Urinary bladder (tissue), 4 donors: ENCODE measurements around the gene MCC. TPM values are rescaled to one million over a fixed set of nuclear protein-coding genes. Genes with fewer than 3 reads are reported as not detected.

Source experiments
- DNase-seq: peaks from one replicate; pipeline ENCODE4 v3.0.0-alpha.2; 2015; ENCODE audit errors: extremely low spot score
- H3K27ac ChIP-seq: one replicate; pipeline ENCODE4 v1.5.1; 2013; ENCODE audit warnings: low read depth, mild to moderate bottlenecking, moderate library complexity
- H3K36me3 ChIP-seq: one replicate; pipeline ENCODE4 v1.6.1; 2013; ENCODE audit warnings: mild to moderate bottlenecking, moderate library complexity; ENCODE audit not compliant: insufficient read depth
- H3K4me1 ChIP-seq: one replicate; pipeline ENCODE4 v1.6.1; 2013; ENCODE audit warnings: mild to moderate bottlenecking, moderate library complexity; ENCODE audit not compliant: insufficient read depth
- H3K4me3 ChIP-seq: one replicate; pipeline ENCODE4 v1.5.1; 2013; ENCODE audit warnings: low read depth, low read length
- WGBS: extraction: QIAGEN DNeasy Blood & Tissue Kit; methylation state at CpG from one replicate; pipeline ENCODE4 v1.1.7; 2013; 5-methylcytosine and 5-hydroxymethylcytosine counted together
- polyA plus RNA-seq: library from polyadenylated mRNA; stranded (reverse); fragments of 200-250 nt; gene quantifications from one replicate; pipeline ENCODE4 v1.2.3, GENCODE V29; 2013
- total RNA-seq: library from RNA; depleted of rRNA; stranded (reverse); fragments of >200 nt; gene quantifications from one replicate; pipeline ENCODE4 v1.2.3, GENCODE V29; 2014
- donor health status: healthy with polysubstance abuse.
- donor health status: healthy.

The MCC gene
- total and polyA plus RNA-seq, 2 donors: 17.2 to 60.7 TPM

DNA sequence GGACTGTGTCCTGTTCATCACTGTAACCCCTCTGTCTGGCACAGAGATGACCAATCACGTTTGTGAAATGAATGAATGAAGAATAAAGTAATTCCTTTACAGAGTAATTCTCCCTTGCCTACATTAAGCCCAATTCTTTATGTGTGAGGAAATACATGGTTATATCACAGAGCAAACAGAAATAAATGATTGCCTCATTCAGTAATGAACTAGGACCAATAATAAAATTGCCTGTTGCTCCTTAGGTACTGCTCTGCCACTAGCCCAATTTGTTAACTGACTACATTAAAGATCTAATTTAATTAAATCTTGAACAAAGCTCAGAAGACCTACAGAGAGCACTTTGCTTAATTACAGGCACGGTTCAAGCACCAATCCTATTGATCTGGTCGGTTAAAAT lies 389.9 kb downstream of the MCC start:
- H3K4me1 ChIP-seq: no peaks in the 10 kb centered on the region
- no peak for DNase-seq
- 66% methylated on average over 3 of the region's 3 CpGs for WGBS
- no peak overlapping the region for H3K27ac ChIP-seq
- H3K4me3 ChIP-seq: no peak overlapping the region
- peaks cover 3% of the 10 kb centered on the region for H3K36me3 ChIP-seq

DNA sequence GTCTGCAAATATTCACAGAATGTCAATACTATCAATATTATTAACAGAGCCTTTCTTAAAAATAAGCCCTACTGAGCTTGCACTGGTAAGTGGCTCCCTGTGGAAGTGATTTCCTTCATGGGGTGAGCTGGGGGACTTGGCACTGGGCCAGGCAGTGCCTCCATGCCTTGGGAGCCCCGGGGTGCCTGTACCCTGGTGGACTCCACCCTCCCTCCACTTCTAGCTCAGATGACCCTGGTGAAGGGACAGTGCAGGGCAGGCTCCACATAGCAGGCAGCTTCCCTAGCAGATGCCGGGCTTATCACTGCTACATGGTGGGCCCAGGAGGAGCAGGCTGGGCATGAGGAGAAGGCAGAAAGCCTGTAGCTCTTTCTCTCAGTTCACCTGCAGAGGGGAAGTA lies 392.4 kb downstream of the MCC start:
- Histone ChIP-seq H3K4me1 (no peaks in the 10 kb centered on the region), H3K4me3 (no peak overlapping the region), H3K27ac (no peak overlapping the region), H3K36me3 (no peaks in the 10 kb centered on the region)
- WGBS: 85% methylated on average over 2 of the region's 2 CpGs
- DNase-seq: no peak

DNA sequence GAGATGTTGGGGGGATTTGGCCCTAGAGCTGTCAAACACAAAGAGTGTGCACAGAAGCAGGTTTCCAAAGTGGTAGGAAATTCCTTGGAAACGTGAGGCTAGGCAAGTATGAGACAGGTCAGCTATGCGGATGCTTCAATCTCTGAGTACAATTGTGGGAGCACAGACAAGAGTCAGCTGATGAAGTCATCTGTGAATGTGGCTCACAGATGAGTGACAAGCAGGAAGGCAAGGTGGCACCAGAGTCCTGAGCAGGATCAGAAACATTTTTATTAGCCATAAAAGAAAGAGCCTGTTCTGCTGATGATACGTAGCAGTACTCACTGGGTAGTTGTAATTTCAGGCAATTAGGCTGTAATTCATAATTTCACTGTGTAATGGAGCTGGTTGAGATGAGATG lies 394.7 kb downstream of the MCC start:
- 88% methylated on average over 3 of the region's 3 CpGs for WGBS

DNA sequence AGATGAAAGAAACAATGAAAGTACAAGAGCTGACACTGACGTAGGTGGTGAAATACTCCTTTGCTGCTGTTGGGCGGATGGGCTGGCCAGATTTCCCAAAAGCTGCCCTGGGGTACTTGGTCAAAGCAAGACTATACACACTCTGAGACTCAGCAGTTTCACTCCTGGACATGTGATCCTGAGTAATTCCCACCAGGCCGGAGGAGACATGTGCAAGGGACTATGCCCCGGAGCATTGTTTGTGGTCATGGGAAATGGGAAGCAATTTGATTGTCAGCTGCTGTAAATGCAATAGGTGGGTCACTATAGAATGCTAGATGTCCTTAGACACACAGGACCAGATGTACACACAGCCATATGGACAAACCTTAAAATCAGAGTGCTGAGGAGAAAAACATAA lies 395.6 kb downstream of the MCC start:
- Histone ChIP-seq H3K36me3 (no peaks in the 10 kb centered on the region), H3K27ac (no peak overlapping the region), H3K4me1 (no peaks in the 10 kb centered on the region), H3K4me3 (no peak overlapping the region)
- no peak for DNase-seq
- 64% methylated on average over 4 of the region's 4 CpGs for WGBS

More for the DNA sequence above, 394.7 kb downstream of the MCC start:
- no peaks in the 10 kb centered on the region for H3K4me1 ChIP-seq
- no peak overlapping the region for H3K4me3 ChIP-seq
- no peak overlapping the region for H3K27ac ChIP-seq
- no peak for DNase-seq
- H3K36me3 ChIP-seq: no peaks in the 10 kb centered on the region

DNA sequence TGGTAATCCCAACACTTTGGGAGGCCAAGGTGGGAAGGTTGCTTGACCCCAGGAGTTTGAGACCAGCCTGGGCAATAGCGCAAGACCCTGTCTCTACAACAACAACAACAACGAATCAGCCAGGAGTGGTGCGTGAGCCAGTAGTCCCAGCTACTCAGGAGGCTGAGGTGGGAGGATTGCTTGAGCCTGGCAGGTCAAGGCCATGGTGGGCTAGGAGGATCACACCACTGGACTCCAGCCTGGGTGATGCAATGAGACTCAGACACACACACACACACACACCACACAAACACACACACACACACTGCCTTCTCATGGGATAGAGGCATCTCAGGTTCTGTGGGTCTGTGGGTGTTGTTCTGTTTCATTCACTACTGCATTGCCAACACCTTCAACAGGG lies 396.6 kb downstream of the MCC start:
- no peak overlapping the region for H3K27ac ChIP-seq
- no peaks in the 10 kb centered on the region for H3K4me1 ChIP-seq
- DNase-seq: no peak
- no peak overlapping the region for H3K4me3 ChIP-seq
- 98% methylated on average over 3 of the region's 3 CpGs for WGBS
- no peaks in the 10 kb centered on the region for H3K36me3 ChIP-seq

DNA sequence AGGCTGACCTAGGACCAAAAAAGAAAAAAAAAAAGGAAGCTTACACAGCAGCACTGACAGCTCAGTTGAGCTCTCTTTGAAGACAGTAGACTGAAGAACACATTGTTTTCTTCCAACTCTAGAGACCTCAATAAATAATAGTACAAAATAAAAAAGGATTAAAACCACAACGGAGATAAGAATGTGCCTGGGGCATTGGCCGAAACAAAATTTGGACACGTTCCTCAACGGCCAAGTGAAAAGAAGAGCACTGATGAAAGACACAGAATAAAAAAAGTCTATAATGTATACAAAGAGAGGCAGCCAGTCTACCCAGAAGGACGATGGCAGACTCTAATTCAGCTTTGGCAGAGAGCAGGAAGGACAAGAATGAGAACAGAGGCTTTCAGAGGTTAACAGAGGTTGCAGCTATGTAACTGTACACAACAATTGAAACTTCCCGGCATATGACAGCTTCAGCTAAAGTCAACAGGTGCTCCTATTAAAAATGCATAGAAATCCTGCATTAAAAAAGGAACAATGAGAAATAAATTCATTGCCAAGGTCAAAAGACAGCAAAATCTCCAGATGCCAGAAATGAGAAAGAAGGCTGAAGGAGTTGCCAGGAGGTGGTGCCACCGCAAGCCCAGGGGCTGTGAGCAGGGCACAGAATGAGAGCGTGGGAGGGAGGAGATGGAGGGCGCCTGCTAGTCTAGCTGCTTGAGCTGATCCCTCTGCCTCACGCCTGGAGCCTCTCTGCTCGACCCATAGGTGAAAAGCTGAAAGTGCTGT lies 397.7 kb downstream of the MCC start:
- DNase-seq: no peak

DNA sequence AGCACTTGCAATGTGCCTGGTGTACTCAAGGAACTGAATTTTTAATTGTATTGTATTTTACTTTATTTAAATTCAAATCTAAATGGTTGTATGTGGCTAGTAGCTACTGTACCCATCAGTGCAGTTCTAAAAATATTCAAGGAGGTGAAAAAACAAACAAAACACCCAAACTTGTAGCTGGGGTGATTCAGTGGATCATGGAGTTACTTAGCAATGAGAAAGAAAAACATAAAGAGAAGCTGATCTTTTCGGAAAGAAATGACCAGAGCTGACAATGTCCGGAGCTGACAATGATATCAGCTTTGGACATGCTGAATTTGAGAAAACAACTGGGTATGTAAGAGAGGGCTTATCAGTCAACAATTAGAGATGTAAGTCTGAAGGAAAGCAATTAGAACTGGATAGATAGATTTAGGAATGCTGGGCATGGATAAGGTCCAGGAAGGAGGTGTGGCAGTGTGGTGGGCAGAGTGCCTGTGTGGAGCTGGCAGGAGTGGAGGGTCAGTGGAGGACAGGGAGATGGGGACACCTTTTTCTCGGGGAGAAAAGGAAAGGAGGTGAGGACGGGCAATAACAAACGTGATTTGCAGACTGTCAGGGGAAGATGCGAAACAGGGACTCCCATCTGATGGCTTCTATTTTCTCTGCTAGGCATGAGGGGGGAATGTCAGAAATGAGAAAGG lies 398.5 kb downstream of the MCC start:
- Histone ChIP-seq H3K4me1 (no peaks in the 10 kb centered on the region), H3K27ac (no peak overlapping the region), H3K36me3 (peaks cover 3% of the 10 kb centered on the region), H3K4me3 (no peak overlapping the region)
- 52% methylated on average over 6 of the region's 6 CpGs for WGBS
- no peak for DNase-seq

More for the DNA sequence above, 397.7 kb downstream of the MCC start:
- H3K27ac ChIP-seq: no peak overlapping the region
- 40% methylated on average over 11 of the region's 11 CpGs for WGBS
- H3K4me1 ChIP-seq: no peaks in the 10 kb centered on the region
- H3K36me3 ChIP-seq: no peaks in the 10 kb centered on the region
- H3K4me3 ChIP-seq: no peak overlapping the region

DNA sequence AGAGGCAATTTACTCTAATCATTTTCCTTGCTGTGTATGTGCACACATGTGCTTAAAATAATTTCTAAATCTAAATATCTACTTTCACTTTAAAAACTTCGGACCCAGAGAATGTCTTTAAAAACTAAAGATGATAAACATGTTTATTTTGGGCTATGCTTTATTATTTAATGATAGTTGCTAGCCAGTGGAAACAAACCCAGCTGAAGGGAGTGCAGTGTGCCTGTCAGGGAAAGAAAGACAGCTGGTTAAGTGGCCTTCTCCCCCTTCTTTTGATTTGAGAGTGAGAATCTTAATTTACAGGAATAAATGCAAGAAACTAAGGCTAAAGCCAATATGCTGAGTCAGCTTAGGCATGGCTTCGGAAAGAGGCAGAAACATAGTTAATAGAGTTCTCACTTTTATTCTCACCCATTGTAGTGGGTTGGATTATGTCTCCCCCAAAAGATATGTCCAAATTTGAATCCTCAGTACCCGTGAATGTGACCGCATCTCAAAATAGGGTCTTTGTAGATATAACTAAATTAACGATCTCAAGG lies 400.2 kb downstream of the MCC start:
- Histone ChIP-seq H3K4me3 (no peak overlapping the region), H3K4me1 (no peaks in the 10 kb centered on the region), H3K36me3 (peaks cover 3% of the 10 kb centered on the region), H3K27ac (no peak overlapping the region)
- 75% methylated on average over 5 of the region's 5 CpGs for WGBS
- DNase-seq: no peak

DNA sequence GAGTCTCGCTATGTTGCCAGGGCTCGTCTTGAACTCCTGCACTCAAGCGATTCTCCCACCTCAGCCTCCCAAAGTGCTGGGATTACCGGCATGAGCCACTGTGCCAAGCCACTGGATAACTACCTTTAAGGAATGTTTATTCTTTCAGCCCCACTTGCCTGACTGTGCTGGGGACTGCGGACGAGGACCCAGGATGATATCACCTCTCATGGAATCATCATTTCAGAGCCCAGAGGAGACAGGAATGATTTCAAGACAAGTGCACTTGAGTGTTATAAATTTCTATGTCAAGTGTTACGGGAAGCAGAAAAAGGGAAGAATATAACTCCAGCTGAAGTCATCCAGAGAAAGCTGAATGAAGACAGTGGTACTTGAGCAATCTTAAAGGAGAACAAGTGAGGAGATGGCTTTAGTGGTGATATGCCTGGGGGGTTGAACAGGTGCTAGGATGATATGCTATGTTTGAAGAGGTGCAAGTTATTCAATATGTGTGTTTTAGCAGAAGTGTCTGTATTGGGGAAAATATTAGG lies 402.3 kb downstream of the MCC start:
- Histone ChIP-seq H3K27ac (no peak overlapping the region), H3K4me1 (no peaks in the 10 kb centered on the region), H3K4me3 (no peak overlapping the region), H3K36me3 (peaks cover 3% of the 10 kb centered on the region)
- DNase-seq: no peak
- WGBS: 92% methylated on average over 7 of the region's 7 CpGs

DNA sequence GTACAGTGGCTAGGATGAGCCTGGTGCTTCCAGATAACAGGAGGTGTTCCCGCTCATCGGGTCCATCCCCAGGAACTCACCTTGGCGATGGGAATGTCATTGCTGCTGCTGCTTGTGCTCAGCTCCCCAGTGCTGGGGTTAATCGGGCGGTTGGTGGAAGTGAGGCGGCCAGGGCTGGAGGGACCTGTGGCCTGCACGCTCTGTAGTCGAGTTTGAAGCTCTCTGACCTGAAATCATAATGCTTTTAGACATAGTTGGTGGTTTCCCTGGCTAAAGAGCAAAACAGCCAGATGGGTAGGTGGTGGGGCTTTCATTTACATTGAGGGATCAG lies 403.2 kb downstream of the MCC start:
- no peak for DNase-seq
- 89% methylated on average over 8 of the region's 8 CpGs for WGBS
- no peak overlapping the region for H3K27ac ChIP-seq
- H3K36me3 ChIP-seq: peaks cover 3% of the 10 kb centered on the region
- no peak overlapping the region for H3K4me3 ChIP-seq
- H3K4me1 ChIP-seq: no peaks in the 10 kb centered on the region

DNA sequence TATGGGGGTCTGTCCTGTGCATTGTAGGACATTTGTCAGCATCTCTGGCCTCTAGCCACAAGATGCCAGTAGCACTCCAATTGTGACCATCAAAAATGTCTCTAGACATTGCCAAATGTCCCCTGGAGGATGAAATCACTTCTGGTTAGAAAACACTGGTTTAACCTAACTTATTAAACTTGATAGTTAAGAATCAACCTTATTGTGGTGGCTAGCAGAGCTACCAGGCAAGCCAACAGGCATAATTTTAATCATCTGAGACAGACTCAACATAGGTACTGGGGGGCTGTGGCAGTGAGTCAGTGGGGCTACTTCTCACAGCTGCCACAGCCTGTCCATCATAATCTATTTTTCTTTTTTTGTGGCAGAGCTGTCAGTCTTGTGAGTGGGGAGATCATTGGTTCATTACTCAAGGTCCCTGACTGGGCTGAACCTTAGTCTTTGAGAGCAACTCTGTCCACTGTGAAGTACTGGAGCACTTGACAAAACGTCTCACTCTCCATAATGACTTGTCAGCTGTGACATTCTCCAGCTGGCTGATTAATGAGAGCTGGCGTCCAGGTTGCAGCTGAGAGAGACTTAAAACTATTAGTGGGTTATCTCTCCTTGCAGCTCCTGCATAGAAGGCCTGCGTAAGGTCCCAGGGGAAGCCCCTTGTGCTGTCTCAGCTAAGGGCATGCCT lies 403.7 kb downstream of the MCC start:
- WGBS: 67% methylated on average over 3 of the region's 3 CpGs
- Histone ChIP-seq H3K27ac (no peak overlapping the region), H3K4me3 (no peak overlapping the region), H3K36me3 (peaks cover 3% of the 10 kb centered on the region), H3K4me1 (no peaks in the 10 kb centered on the region)
- DNase-seq: no peak

DNA sequence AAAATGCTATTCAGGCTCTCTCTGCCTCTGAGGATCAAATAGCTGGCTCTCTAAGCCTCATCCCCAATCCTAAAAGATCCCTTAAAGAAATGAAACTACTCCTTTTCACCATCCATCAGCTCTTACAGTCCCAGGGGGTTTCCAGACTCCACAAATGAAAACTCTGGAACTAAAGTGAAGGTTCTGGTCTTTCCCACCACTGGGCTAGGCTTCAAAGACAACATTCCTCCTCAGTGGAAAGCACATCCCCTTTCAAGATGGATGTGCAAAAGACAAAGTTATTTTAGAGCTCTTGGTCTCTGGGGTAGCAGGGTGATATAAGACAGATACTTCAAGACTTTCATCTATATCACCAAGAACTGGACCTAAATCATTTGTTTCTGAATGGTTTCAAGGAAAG lies 404.8 kb downstream of the MCC start:
- no peak for DNase-seq
- peaks cover 3% of the 10 kb centered on the region for H3K36me3 ChIP-seq
- H3K4me1 ChIP-seq: no peaks in the 10 kb centered on the region
- H3K27ac ChIP-seq: no peak overlapping the region
- H3K4me3 ChIP-seq: no peak overlapping the region

DNA sequence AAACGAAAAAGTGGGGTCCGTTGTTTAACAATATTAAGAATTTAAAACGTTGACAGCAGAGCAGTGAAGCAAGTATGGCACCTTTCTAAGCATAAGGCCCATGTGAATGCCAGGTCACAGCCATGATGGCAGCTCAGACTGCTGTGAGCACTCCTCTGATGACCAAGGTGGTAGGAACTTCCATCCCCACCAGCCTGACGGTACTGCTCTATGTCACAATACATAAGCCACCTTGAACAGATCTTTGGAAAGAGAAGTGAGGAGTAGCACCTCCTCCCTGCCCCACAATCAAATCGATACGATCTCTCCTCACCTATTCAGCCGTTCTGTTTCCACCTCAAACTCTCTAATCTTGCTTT lies 405.7 kb downstream of the MCC start:
- WGBS: 93% methylated on average over 7 of the region's 7 CpGs
- no peak overlapping the region for H3K4me3 ChIP-seq
- H3K4me1 ChIP-seq: no peaks in the 10 kb centered on the region
- no peak overlapping the region for H3K27ac ChIP-seq
- peaks cover 3% of the 10 kb centered on the region for H3K36me3 ChIP-seq
- no peak for DNase-seq
